ENCODE results near the gene MLKL. TPM values are rescaled to one million over a fixed set of nuclear protein-coding genes. Genes with fewer than 3 reads are reported as not detected.

Gene MLKL
- total RNA-seq, 1 experiment from 2014 or later = 4.3 TPM

DNA sequence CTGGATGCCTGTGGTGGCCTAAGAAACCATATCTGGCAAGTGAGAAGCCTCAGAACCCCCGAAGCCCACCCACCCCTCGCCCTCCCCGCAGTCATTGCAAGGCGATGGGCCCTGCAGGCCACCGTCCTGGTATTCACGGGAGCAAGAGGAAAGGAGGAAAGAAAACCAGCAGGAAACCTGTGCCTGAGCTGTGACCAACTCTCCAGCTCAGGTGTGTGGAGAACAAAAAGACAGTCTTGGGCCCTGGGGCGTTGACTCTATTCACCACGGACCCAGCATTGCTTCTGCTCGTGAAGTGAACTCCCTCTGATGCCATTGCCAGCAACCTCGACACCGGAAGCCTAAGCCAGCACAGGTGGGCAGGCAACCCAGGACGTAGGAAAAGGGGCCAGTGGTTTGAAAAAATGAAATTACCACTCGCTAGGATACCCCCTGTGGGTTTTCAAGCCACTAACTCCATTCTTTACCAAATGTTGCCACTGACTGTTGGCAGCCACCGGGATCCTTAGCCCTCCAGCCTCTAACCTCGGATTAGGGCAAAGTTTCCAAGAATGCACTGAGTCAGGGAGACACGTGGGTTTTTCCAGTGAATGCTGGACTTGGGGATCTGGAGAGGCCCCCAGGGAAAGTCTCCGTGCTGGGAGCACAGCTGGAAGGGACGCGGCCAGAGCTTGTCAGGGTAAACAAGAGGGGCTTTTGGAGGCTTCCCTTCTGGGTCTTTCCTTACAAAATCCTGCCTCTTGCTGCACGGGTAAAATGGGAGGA lies 48.8 kb upstream of the MLKL start:
- CTCF ChIA-PET = interaction anchor here (0.6 to 3.1 kb wide), 8 partner anchors 11 to 302 kb away, joined by 3 to 16 read pairs (median 6); partner anchors contain the start of gene FA2H
- H3K27me3 Mint-ChIP-seq (ENCODE audit: low read depth) = no peaks in the 10 kb centered on the region
- no peak overlapping the region for H3K4me3 Mint-ChIP-seq
- no peak overlapping the region for H3K27ac Mint-ChIP-seq
- H3K36me3 Mint-ChIP-seq = no peaks in the 10 kb centered on the region
- POLR2A ChIA-PET = no interaction called here
- no peak for TF ChIP-seq NFYB (CRISPR knock-in tag; conservative IDR thresholded peaks at IDR 0.05; ENCODE audit: low read depth)
- TF ChIP-seq, protein P1, sequence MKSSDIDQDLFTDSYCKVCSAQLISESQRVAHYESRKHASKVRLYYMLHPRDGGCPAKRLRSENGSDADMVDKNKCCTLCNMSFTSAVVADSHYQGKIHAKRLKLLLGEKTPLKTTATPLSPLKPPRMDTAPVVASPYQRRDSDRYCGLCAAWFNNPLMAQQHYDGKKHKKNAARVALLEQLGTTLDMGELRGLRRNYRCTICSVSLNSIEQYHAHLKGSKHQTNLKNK (CRISPR knock-in tag; IDR thresholded peaks at IDR 0.05) = no peak
- no peak for TF ChIP-seq ZNF219 (CRISPR knock-in tag; IDR thresholded peaks at IDR 0.05; ENCODE audit: borderline replicate concordance)
- no peak for TF ChIP-seq PRRX2 (CRISPR knock-in tag; IDR thresholded peaks at IDR 0.05)
- DNase-seq (ENCODE audit: low spot score) = no peak
- no peaks in the 10 kb centered on the region for H3K9me3 Mint-ChIP-seq
- peaks cover 22% of the 10 kb centered on the region for H3K4me1 Mint-ChIP-seq
- ATAC-seq = peak; percentile 67

DNA sequence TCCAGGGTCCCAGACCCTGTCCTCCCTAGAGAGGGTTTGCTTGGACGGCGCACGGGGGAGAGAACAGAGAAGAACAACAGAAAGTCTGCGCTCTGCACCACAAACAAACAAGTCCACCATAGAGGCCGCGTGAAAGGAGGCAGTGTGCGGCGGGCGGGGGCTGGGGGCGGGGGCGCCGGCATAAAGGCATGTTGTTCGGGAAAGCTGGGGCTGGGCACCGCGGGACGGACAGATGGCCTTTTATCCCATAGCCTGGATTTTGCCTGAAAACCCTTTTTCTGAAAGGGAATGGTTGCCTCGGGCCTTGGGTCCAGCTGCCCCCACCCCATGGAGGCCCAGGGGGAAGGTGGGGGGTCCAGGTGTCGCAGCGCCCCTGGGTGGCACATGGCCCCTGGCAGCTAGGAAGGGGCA lies 48.0 kb upstream of the MLKL start:
- POLR2A ChIA-PET = no interaction called here
- Mint-ChIP-seq H3K4me1 (peaks cover 24% of the 10 kb centered on the region), H3K9me3 (no peaks in the 10 kb centered on the region), H3K27ac (no peak overlapping the region), H3K4me3 (no peak overlapping the region), H3K36me3 (no peaks in the 10 kb centered on the region), H3K27me3 (ENCODE audit: low read depth) (no peaks in the 10 kb centered on the region)
- DNase-seq (ENCODE audit: low spot score) (no peak), ATAC-seq (no peak)
- CTCF ChIA-PET = interaction anchor here (0.6 to 3.1 kb wide), 8 partner anchors 10 to 303 kb away, joined by 3 to 16 read pairs (median 6); partner anchors contain the start of gene FA2H
- TF ChIP-seq, protein P2, sequence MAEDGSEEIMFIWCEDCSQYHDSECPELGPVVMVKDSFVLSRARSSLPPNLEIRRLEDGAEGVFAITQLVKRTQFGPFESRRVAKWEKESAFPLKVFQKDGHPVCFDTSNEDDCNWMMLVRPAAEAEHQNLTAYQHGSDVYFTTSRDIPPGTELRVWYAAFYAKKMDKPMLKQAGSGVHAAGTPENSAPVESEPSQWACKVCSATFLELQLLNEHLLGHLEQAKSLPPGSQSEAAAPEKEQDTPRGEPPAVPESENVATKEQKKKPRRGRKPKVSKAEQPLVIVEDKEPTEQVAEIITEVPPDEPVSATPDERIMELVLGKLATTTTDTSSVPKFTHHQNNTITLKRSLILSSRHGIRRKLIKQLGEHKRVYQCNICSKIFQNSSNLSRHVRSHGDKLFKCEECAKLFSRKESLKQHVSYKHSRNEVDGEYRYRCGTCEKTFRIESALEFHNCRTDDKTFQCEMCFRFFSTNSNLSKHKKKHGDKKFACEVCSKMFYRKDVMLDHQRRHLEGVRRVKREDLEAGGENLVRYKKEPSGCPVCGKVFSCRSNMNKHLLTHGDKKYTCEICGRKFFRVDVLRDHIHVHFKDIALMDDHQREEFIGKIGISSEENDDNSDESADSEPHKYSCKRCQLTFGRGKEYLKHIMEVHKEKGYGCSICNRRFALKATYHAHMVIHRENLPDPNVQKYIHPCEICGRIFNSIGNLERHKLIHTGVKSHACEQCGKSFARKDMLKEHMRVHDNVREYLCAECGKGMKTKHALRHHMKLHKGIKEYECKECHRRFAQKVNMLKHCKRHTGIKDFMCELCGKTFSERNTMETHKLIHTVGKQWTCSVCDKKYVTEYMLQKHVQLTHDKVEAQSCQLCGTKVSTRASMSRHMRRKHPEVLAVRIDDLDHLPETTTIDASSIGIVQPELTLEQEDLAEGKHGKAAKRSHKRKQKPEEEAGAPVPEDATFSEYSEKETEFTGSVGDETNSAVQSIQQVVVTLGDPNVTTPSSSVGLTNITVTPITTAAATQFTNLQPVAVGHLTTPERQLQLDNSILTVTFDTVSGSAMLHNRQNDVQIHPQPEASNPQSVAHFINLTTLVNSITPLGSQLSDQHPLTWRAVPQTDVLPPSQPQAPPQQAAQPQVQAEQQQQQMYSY (CRISPR knock-in tag; IDR thresholded peaks at IDR 0.05) = no peak
- TF ChIP-seq NFATC4 (CRISPR knock-in tag; IDR thresholded peaks at IDR 0.05) (no peak), HMGA2 (CRISPR knock-in tag; IDR thresholded peaks at IDR 0.05) (no peak), JAZF1 (CRISPR knock-in tag; IDR thresholded peaks at IDR 0.05) (no peak), TEAD4 (CRISPR knock-in tag; IDR thresholded peaks at IDR 0.05) (no peak), ZNF232 (CRISPR knock-in tag; IDR thresholded peaks at IDR 0.05) (no peak), IRF2 (CRISPR knock-in tag; IDR thresholded peaks at IDR 0.05; ENCODE audit: borderline replicate concordance, low read depth) (no peak), ZNF423 (CRISPR knock-in tag; IDR thresholded peaks at IDR 0.05) (no peak), ZNF416 (CRISPR knock-in tag; IDR thresholded peaks at IDR 0.05) (no peak)
- TF ChIP-seq, protein P3, sequence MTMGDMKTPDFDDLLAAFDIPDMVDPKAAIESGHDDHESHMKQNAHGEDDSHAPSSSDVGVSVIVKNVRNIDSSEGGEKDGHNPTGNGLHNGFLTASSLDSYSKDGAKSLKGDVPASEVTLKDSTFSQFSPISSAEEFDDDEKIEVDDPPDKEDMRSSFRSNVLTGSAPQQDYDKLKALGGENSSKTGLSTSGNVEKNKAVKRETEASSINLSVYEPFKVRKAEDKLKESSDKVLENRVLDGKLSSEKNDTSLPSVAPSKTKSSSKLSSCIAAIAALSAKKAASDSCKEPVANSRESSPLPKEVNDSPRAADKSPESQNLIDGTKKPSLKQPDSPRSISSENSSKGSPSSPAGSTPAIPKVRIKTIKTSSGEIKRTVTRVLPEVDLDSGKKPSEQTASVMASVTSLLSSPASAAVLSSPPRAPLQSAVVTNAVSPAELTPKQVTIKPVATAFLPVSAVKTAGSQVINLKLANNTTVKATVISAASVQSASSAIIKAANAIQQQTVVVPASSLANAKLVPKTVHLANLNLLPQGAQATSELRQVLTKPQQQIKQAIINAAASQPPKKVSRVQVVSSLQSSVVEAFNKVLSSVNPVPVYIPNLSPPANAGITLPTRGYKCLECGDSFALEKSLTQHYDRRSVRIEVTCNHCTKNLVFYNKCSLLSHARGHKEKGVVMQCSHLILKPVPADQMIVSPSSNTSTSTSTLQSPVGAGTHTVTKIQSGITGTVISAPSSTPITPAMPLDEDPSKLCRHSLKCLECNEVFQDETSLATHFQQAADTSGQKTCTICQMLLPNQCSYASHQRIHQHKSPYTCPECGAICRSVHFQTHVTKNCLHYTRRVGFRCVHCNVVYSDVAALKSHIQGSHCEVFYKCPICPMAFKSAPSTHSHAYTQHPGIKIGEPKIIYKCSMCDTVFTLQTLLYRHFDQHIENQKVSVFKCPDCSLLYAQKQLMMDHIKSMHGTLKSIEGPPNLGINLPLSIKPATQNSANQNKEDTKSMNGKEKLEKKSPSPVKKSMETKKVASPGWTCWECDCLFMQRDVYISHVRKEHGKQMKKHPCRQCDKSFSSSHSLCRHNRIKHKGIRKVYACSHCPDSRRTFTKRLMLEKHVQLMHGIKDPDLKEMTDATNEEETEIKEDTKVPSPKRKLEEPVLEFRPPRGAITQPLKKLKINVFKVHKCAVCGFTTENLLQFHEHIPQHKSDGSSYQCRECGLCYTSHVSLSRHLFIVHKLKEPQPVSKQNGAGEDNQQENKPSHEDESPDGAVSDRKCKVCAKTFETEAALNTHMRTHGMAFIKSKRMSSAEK (CRISPR knock-in tag; IDR thresholded peaks at IDR 0.05; ENCODE audit: borderline replicate concordance) = no peak
- TF ChIP-seq, protein P4, sequence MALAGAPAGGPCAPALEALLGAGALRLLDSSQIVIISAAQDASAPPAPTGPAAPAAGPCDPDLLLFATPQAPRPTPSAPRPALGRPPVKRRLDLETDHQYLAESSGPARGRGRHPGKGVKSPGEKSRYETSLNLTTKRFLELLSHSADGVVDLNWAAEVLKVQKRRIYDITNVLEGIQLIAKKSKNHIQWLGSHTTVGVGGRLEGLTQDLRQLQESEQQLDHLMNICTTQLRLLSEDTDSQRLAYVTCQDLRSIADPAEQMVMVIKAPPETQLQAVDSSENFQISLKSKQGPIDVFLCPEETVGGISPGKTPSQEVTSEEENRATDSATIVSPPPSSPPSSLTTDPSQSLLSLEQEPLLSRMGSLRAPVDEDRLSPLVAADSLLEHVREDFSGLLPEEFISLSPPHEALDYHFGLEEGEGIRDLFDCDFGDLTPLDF (CRISPR knock-in tag; IDR thresholded peaks at IDR 0.05) = no peak
- TF ChIP-seq, protein P5, sequence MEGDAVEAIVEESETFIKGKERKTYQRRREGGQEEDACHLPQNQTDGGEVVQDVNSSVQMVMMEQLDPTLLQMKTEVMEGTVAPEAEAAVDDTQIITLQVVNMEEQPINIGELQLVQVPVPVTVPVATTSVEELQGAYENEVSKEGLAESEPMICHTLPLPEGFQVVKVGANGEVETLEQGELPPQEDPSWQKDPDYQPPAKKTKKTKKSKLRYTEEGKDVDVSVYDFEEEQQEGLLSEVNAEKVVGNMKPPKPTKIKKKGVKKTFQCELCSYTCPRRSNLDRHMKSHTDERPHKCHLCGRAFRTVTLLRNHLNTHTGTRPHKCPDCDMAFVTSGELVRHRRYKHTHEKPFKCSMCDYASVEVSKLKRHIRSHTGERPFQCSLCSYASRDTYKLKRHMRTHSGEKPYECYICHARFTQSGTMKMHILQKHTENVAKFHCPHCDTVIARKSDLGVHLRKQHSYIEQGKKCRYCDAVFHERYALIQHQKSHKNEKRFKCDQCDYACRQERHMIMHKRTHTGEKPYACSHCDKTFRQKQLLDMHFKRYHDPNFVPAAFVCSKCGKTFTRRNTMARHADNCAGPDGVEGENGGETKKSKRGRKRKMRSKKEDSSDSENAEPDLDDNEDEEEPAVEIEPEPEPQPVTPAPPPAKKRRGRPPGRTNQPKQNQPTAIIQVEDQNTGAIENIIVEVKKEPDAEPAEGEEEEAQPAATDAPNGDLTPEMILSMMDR (IDR thresholded peaks at IDR 0.05) = no peak
- TF ChIP-seq, protein P6, sequence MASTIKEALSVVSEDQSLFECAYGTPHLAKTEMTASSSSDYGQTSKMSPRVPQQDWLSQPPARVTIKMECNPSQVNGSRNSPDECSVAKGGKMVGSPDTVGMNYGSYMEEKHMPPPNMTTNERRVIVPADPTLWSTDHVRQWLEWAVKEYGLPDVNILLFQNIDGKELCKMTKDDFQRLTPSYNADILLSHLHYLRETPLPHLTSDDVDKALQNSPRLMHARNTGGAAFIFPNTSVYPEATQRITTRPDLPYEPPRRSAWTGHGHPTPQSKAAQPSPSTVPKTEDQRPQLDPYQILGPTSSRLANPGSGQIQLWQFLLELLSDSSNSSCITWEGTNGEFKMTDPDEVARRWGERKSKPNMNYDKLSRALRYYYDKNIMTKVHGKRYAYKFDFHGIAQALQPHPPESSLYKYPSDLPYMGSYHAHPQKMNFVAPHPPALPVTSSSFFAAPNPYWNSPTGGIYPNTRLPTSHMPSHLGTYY (CRISPR knock-in tag; IDR thresholded peaks at IDR 0.05) = no peak
- TF ChIP-seq, protein P1 (CRISPR knock-in tag; IDR thresholded peaks at IDR 0.05) = no peak

All from WTC11 (cell line).